Measurements from ENCODE around the gene DNER. TPM values are rescaled to one million over a fixed set of nuclear protein-coding genes. Genes with fewer than 3 reads are reported as not detected.
"Not testable (repeated sequence)": the region's sequence is repeated elsewhere in the genome, so short reads cannot be mapped to it uniquely, and the experiment has no call there.

DNER gene, protein sequence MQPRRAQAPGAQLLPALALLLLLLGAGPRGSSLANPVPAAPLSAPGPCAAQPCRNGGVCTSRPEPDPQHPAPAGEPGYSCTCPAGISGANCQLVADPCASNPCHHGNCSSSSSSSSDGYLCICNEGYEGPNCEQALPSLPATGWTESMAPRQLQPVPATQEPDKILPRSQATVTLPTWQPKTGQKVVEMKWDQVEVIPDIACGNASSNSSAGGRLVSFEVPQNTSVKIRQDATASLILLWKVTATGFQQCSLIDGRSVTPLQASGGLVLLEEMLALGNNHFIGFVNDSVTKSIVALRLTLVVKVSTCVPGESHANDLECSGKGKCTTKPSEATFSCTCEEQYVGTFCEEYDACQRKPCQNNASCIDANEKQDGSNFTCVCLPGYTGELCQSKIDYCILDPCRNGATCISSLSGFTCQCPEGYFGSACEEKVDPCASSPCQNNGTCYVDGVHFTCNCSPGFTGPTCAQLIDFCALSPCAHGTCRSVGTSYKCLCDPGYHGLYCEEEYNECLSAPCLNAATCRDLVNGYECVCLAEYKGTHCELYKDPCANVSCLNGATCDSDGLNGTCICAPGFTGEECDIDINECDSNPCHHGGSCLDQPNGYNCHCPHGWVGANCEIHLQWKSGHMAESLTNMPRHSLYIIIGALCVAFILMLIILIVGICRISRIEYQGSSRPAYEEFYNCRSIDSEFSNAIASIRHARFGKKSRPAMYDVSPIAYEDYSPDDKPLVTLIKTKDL
- total RNA-seq (2014; rRNA removed; shearing (Covaris generic); ENCODE audit: low replicate concordance) = 84.8 and 88.7 TPM in 2 replicates

DNA sequence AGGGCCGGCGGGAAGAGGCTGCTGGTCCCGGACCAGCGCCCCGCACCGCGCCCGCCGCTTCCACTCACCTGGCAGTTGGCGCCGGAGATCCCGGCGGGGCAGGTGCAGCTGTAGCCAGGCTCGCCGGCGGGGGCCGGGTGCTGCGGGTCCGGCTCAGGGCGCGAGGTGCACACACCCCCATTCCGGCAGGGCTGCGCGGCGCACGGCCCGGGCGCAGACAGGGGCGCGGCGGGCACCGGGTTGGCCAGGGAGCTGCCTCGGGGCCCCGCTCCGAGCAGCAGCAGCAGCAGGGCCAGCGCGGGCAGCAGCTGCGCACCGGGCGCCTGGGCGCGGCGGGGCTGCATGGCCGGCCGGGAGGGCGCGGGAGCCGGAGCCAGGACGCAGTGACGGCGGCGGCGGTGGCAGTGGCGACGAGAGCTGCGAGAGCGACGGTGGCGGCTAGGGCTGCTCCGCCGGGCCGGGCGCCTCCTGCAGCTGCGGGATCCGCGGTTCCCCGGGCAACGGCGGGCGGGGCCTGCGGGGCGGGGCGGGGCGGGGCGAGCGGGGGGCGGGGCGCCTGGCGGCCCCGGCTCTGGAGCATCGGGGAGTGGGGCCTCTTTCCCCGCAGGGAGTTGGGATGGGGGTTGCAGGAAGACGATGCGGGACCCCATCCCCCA, at the start of gene DNER:
DNER (minus strand) TSS at position 476 of the 656 bp plus-strand sequence; CDS start at position 344, 132 bp downstream.
- no peaks in the 10 kb centered on the region for H3K36me3 ChIP-seq
- peak; percentile 63 for DNase-seq
- no peaks in the 10 kb centered on the region for H3K27me3 ChIP-seq
- no peaks in the 10 kb centered on the region for H3K9me3 ChIP-seq
- peak within 1 kb of the TSS; percentile 79 for H3K4me3 ChIP-seq

DNA sequence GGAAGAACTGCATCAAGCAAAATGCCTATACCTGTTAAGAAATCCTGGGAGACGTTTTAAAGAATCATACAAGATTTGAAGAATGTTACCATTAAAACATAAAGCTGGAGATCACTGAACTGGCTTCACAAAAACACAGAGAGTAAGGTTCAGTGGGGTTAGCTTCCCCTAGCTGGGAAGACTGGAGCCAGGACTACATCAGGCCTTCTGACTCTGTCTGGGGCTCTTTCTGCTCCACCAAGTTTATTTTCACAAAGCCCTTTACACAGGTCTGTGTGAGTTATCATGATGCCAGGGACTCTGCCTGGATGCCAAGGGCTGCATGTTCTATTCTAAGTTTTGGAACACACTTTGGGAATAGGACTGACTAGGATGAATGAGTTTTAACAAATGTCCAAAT, 47.3 kb upstream of the DNER start:
- Histone ChIP-seq H3K27me3 (no peaks in the 10 kb centered on the region), H3K36me3 (peaks cover 62% of the 10 kb centered on the region), H3K9me3 (no peaks in the 10 kb centered on the region), H3K4me3 (no peak overlapping the region)
- no peak for DNase-seq

DNA sequence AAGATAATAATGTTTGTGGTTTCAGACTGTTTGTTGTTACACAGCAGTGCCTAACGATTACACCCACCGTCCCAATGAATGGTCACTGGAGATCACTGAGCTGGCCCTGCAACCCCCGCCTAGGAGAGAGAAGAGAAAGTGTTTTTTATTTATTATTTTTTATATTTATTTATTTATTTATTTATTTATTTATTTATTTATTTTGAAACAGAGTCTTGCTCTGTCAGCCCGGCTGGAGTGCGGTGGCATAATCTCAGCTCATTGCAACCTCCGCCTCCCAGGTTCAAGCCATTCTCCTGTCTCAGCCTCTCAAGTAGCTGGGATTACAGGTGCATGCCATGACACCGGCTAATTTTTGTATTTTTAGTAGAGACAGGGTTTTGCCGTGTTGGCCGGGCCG, 43.1 kb upstream of the DNER start:
- peaks cover 25% of the 10 kb centered on the region for H3K36me3 ChIP-seq
- not testable (repeated sequence) for H3K9me3 ChIP-seq, DNase-seq, H3K4me3 ChIP-seq, H3K27me3 ChIP-seq

DNA sequence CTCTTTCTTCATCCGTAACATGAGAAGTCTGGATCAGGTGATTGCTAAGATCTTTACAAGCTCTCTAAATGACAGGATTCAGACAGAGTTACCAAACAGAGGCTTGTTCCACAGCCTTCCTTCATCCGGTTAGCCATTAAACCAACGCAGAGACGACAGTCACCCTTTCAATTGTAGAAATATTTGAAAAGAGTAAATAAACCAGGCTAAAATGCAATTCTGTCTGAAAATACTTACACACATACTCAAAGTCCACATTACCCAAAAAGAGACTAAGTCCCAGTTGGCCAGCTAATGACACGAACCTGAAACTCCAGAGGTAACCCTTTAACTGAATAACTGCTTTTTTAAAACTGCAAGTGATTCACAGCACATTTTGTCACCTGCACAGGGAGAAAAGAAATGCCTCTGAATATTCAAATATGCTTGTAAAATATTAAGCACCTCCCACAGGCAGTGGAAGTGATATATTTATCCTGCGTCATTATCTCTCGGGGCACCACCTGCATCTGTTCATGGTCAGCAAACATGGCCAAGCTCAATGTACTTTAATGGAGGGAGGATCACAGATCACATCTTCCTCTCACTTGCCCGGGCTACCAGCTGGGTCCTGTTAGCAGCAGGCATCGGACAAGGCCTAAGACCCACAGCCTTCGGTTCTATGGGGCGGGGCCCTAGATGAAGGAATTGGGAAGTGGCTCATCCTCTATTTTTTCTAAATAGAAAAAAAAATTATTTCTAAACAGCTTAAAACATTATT, 38.8 kb upstream of the DNER start:
- Histone ChIP-seq H3K36me3 (peaks cover 5% of the 10 kb centered on the region), H3K27me3 (no peaks in the 10 kb centered on the region), H3K9me3 (no peaks in the 10 kb centered on the region), H3K4me3 (no peak overlapping the region)
- DNase-seq = no peak

DNA sequence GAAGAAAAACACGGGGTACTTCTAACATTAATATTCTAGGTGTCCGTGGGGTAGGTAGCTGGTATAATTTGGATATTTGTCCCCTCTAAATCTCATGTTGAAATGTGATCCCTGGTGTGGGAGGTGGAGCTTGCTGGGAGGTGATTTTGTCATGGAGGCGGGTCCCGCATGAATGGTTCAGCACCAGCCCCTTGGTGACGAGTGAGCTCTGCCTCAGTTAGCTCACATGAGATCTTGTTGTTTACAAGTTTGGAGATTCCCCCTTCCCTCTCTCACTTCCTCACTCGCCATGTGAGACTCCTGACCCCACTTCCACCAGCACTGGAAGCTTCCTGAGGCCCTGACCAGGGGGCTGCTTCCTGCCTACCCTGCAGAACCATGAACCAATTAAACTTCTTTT, 35.4 kb upstream of the DNER start:
- Histone ChIP-seq H3K4me3 (no peak overlapping the region), H3K36me3 (peaks cover 5% of the 10 kb centered on the region; the same call in 1 of the 2 replicates), H3K9me3 (no peaks in the 10 kb centered on the region), H3K27me3 (no peaks in the 10 kb centered on the region)
- no peak for DNase-seq

DNA sequence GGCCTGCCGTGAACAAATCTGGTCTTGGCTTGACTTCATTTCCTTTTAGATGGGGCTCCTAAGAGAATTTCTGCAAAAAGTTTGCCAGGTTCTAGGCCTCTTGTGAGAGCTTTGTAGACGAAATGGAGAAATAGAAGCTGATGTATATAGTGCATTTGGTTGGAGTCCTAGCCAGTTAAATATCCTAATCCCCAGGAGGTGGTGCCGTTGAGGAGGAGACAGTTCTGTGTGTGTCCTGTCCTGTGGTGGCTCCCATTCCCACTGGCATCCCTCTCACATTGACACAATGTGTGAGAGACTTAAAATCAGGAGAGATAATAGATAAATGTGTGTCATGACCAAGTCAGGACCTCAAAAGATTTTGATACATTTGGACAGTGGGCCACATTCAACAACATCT, 34.6 kb upstream of the DNER start:
- H3K9me3 ChIP-seq = 0 out of 2 replicates have a peak, but pooled peaks cover 3% of the 10 kb centered on the region
- no peak overlapping the region for H3K4me3 ChIP-seq
- no peak for DNase-seq
- H3K27me3 ChIP-seq = no peaks in the 10 kb centered on the region
- H3K36me3 ChIP-seq = peaks cover 5% of the 10 kb centered on the region; the same call in 1 of the 2 replicates

DNA sequence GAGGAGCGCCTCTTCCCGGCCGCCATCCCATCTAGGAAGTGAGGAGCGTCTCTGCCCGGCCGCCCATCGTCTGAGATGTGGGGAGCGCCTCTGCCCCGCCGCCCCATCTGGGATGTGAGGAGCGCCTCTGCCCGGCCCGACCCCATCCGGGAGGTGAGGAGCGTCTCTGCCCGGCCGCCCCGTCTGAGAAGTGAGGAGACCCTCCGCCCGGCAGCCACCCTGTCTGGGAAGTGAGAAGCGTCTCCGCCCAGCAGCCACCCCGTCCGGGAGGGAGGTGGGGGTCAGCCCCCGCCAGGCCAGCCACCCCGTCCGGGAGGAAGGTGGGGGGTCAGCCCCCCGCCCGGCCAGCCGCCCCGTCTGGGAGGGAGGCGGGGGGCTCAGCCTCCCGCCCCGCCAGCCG, 28.3 kb upstream of the DNER start:
- H3K4me3 ChIP-seq, H3K27me3 ChIP-seq, H3K36me3 ChIP-seq, DNase-seq: not testable (repeated sequence)
- peaks cover 13% of the 10 kb centered on the region for H3K9me3 ChIP-seq

DNA sequence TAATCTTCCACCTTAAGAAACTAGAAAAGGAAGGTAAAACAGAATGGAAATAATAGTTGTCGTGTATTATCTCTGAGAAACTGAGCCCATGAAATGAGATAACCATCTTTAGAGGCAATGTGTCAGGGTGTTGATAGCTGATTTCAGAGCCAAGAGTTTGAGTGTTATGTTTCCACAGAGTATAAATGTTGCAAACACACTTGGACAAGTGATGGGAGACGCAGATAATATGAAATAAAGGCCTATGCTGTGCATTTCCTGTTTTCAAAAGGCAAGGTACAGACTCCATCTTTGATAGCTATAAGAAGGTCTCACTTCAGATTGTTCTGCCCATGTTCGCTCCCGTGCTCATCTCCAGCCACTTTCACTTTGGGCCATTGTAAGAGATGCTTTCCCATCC, 25.9 kb upstream of the DNER start:
- H3K27me3 ChIP-seq = no peaks in the 10 kb centered on the region
- H3K4me3 ChIP-seq = no peak overlapping the region
- no peaks in the 10 kb centered on the region for H3K36me3 ChIP-seq
- H3K9me3 ChIP-seq = peaks cover 21% of the 10 kb centered on the region
- no peak for DNase-seq

DNA sequence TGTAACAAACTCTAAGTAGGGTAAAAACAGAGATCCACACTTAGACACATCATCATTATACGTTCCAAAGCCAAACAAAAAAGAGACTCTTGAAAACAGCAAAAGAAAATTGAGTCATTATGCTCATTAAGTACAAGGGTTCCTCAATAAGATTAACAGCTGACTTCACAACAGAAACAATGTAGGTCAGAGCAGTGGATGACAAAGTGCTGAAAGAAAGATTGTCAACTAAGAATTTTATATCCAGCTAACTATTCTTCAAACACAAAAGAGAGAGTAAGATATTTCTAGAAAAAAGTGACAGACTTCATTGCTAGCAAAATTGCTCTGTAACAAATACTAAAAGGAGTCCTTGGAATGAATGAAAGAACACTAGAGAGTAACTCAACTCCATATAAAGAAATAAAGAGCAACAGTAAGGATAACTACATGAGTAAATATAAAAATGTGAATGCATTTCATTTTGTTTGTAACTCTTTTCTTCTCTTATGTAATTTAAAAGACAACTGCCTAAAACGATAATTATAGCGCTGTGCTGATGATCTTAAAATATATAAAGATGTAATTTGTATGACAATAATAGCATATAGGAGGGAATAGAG, 23.8 kb upstream of the DNER start:
- DNase-seq = no peak
- Histone ChIP-seq H3K9me3 (peaks cover 18% of the 10 kb centered on the region), H3K36me3 (no peaks in the 10 kb centered on the region), H3K4me3 (no peak overlapping the region), H3K27me3 (no peaks in the 10 kb centered on the region)

DNA sequence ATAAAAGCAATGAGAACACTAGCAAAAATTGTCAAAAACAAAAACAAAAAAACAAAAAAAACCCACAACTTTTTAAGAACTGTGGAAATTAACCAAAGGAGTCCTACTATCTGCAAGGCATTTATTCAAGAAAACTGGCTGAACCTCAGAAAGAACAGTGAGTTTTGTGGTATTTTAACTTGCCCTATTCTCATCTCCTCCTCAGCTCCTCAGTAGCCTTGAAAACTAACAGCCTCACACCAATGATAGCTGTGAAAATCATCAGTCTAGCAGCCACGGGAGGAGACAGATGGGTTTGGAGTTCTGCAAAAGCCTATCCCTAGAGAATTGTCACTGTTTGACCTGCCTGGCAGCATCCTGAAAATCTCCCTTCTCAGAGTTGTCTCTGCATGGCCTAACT, 20.1 kb upstream of the DNER start:
- no peak for DNase-seq
- Histone ChIP-seq H3K27me3 (no peaks in the 10 kb centered on the region), H3K4me3 (no peak overlapping the region), H3K9me3 (peaks cover 16% of the 10 kb centered on the region), H3K36me3 (no peaks in the 10 kb centered on the region)

DNA sequence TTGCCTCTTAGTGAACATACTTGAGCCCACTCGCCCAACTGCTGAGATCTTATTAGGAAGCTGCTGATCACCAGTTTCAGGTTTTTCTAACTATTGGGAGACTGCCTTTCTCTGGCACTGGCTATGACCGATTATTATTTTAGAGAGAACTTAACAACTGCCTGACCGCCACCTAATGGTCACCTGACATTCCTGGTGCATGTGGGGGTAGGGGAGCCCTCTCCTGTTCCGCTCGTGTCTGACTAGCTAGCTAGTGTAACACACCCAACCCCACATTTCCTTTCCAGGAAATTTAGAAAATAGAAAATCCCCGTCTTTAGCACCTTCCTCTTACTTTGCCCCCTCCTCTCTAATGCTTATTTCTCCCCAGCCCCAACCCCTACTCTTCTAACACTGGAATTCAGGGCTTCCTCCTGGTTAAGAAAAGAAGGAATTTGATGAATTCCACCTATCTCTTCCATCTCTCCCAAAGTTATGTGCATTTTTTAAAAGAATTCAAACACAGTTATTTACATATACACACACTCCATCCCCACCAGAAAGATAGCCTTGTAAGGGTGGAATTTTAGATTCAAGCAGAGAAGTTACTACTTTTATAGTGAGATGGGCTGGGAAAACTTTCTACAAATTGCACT, 19.4 kb upstream of the DNER start:
- H3K27me3 ChIP-seq = no peaks in the 10 kb centered on the region
- no peak for DNase-seq

DNA sequence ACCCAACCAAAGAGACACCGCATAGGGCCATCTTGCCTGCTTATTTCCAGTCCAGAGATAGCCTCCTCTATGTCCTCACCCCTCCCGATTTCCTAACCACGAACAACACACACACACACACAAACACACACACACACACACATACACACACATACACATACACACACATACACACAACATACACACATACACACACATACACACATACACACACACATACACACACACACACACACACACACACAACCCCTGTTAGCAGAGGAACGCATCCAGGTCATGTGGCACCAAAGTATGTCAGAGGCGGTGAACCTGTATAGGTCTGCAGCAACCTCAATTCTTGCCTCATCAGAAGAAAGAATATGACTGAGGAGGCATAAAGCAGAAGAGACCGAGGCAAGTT, 18.5 kb upstream of the DNER start:
- Histone ChIP-seq H3K27me3 (no peaks in the 10 kb centered on the region), H3K36me3 (no peaks in the 10 kb centered on the region), H3K9me3 (peaks cover 10% of the 10 kb centered on the region), H3K4me3 (no peak overlapping the region)
- DNase-seq = no peak

More for the DNA sequence above, 19.4 kb upstream of the DNER start:
- H3K9me3 ChIP-seq = peaks cover 16% of the 10 kb centered on the region
- H3K4me3 ChIP-seq = no peak overlapping the region
- H3K36me3 ChIP-seq = no peaks in the 10 kb centered on the region

DNA sequence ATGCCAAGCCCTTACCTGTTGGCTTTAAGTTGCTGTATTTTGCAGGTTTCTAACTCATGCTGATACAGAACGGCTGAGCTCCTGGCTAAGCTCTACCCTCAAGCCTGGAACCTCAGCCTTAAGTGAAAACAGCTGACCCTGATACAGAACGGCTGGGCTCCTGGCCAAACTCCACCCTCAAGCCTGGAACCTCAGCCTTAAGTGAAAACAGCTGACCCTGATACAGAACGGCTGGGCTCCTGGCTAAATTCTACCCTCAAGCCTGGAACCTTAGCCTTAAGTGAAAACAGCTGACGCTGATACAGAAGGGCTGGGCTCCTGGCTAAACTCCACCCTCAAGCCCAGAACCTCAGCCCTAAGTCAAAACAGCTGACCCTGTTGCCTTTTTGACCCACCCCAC, 17.6 kb upstream of the DNER start:
- Histone ChIP-seq H3K36me3 (no peaks in the 10 kb centered on the region), H3K27me3 (no peaks in the 10 kb centered on the region), H3K4me3 (no peak overlapping the region), H3K9me3 (peaks cover under 1% of the 10 kb centered on the region; the same call in 1 of the 2 replicates)
- no peak for DNase-seq

DNA sequence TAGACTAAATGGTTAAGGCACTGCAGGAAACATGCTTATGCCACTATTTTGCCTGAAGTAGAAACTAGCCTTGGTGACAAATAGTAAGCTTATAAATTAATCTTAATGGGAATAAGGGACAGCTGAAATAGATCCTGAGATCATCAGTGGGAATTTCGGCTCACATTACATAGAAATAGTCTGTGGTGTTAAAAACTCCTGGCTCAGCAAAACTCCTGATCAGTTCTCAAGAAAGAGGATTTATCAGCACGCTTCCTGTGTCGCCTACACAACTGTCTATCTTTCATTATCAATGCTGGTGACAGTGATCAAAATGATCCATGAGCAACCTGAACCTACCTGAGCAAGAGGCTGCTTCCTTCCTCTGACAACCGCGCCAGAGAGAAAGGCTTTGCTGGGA, 17.0 kb upstream of the DNER start:
- Histone ChIP-seq H3K4me3 (no peak overlapping the region), H3K27me3 (no peaks in the 10 kb centered on the region), H3K36me3 (no peaks in the 10 kb centered on the region), H3K9me3 (no peaks in the 10 kb centered on the region)
- DNase-seq = no peak

DNA sequence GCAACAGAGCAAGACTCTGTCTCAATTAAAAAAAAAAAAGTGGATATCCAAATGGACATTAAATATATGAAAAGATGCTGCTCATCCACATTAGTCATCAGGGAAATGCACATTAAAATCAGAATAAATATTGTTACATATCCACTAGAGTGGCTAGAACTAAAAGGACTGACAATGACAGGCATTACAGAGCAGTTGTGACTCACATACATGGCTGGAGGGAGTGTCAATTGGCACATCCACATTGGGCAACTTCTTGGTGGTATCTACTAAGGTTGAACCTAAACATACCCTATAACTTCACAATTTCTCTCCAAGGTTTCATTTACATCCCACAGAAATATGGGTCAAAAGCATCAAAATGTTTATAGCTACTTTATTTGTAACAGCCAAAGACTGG, 14.0 kb upstream of the DNER start:
- no peaks in the 10 kb centered on the region for H3K36me3 ChIP-seq
- H3K9me3 ChIP-seq = no peaks in the 10 kb centered on the region
- peak; percentile 18 for DNase-seq
- no peaks in the 10 kb centered on the region for H3K27me3 ChIP-seq
- no peak overlapping the region for H3K4me3 ChIP-seq

DNA sequence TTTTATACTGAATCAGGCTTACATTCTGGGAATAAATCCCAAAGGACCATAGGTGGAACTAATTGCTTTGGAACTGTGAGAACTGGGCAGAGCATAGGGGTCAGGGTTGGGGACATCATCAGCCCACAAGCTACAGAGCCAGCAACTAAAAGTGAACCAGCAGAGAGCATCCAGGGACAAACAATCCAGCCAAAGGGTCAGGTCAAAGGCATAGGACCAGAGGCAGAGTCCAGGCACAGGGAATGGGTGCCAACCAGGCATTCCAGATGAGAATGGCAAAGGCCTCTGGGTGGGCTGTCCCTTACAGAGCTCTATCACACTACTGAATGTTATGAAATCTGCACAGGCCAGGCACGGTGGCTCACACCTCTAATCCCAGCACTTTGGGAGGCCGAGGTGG, 12.3 kb upstream of the DNER start:
- Histone ChIP-seq H3K27me3 (no peaks in the 10 kb centered on the region), H3K9me3 (no peaks in the 10 kb centered on the region), H3K36me3 (no peaks in the 10 kb centered on the region), H3K4me3 (no peak overlapping the region)
- DNase-seq = peak; percentile 17

All from MG63 (cell line).